ENCODE data around the gene CT45A9.
"Not testable (repeated sequence)": the region's sequence is repeated elsewhere in the genome, so short reads cannot be mapped to it uniquely, and the experiment has no call there.

CT45A9 gene, protein sequence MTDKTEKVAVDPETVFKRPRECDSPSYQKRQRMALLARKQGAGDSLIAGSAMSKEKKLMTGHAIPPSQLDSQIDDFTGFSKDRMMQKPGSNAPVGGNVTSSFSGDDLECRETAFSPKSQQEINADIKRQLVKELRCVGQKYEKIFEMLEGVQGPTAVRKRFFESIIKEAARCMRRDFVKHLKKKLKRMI

DNA sequence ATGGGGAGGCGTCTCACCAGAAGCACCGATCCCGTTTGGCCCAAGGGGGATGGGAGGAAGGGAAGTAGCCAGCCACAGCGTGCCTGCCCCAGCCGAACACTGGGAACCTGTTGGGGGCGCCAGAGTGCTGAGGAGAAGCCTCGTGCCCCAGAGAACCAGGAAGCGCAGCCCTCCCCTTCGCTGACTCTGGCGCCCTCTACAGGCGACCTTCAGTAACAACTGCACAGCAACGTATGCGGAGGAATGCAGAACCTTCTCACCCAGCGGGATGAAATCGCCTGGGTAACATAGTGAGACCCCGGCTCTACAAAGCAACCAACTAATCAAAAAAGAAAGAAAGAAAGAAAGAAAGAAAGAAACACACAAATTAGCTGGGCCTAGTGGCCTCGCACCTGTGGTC is at the start of gene CT45A9:
CT45A9 (minus strand) TSS at position 101 of the 400 bp plus-strand sequence. CDS start 3,751 bp downstream, outside the sequence.
- not testable (repeated sequence) for FAIRE-seq; DNase-seq (ENCODE audit: extremely low spot score, insufficient read length, low read depth)

DNA sequence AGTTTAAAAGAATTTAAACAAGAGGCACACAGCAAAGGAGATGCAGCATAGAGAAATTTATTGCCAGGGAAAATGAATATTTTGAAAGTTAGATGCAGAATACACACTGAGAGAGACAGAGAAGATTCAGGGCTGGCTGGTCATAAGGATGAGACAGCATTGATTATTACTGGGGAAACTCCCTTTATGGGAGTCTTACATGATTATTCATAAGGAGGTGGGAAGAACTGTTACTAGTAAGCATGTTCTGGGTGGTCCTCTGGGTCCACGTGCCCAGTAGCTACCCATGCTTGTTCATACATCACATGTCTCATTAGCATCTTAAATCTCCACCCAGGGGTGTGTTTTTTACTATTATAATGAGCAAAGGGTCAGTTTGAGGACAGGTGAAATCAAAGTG is 48.9 kb upstream of the CT45A9 start:
- not testable (repeated sequence) for FAIRE-seq

DNA sequence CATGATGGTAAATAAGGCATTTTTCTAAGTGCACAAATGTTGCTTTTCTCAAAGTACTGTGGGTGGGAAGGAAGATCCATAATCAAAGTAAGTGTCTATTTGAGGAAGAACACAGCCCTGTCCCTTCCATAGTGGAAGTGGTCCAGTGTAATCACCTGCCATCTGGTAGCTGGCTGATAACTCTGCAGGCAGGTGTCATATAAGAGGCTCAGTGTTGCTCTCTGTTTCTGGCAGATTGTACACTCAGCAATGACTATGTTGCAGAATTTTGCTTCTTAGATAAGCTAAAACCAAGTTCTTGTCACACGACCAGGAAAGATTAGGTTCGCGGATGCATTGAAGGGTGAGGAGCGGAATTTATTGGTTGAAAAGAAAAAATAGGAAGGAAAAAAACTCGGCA is 42.8 kb upstream of the CT45A9 start:
- no peak for DNase-seq (ENCODE audit: extremely low spot score, insufficient read length, low read depth)
- no peak for FAIRE-seq

More for the DNA sequence above, 48.9 kb upstream of the CT45A9 start:
- not testable (repeated sequence) for DNase-seq (ENCODE audit: extremely low spot score, insufficient read length, low read depth)

- FAIRE-seq: no peak
- no peak for DNase-seq (ENCODE audit: extremely low spot score, insufficient read length, low read depth)
These were observed 38.6 kb upstream of the CT45A9 start for GRCh38 chrX:135910251-135910650.

DNA sequence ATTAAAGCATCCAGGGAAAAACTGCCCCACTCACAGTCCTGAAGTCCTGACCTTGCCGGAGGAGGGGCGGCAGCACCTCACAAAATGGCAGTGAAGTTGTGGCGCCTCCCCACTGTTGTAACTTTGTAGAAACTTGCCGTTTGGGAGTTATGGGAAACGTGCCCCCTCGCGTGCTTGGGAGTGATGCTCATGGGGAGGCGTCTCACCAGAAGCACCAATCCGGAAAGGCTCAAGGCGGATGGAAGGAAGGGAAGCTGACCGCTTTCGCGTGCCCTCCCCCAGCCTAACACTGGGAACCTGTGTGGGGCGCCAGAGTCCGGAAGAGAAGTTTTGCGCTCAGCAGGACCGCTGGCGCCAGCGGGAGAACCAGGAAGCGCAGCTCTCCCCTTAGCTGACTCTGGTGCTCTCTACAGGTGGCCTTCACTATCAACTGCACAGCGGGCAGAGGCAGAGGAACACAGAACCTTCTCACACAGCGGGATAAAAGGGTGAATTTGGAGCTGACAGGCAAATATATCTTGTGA is 21.7 kb upstream of the CT45A9 start, which contains the start of the genes CT45A10 and SAGE1:
CT45A10 (minus strand) TSS at position 151 of the 524 bp plus-strand sequence. CDS start 8,100 bp downstream, outside the sequence.
SAGE1 (plus strand) TSS at position 423 of the 524 bp plus-strand sequence. CDS start 2,527 bp downstream, outside the sequence.
- no peak for FAIRE-seq
- no peak for DNase-seq (ENCODE audit: extremely low spot score, insufficient read length, low read depth)

DNA sequence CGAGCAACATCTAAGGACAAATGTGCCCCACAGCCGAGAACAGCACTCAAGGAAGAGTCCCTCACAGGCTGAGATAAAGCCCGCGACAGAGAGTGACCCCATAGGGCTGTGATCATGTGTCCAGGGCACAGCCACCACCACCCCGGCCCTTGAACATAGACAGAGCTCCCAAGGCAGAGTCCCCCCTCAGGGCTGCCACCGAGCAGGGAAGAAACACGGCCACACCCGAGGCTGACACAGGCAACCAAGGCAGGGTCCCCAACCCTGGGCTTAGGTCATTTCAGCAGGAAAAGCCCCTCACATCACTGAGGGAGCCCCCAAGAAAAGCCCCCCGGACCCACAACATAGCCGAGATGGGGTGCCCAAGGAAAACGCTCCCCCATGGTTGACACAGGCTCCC is 21.2 kb upstream of the CT45A9 start:
- no peak for DNase-seq (ENCODE audit: extremely low spot score, insufficient read length, low read depth)
- no peak for FAIRE-seq

DNA sequence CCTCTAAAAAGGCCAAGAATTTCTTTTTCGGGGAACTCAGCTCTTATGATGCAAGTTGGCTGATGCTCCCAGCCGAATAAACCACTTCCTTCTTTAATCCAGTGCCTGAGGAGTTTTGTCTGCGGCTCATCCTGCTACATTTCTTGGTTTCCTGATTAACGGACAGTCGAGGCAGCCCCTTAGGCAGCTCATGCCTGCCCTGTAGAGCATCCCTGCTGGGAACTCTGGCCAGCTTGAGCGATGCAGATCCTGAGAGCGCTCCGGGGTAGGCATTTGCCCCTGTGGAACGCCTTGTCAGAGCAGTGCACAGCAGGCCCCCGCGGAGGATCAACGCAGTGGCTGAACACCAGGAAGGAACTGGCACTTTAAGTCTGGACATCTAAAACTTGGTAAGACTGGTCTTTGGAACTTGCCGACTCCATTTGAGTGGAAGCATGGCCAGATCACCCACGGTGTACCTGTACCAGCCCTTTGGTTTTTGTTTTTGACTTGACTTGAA is 18.5 kb upstream of the CT45A9 start:
- DNase-seq (ENCODE audit: extremely low spot score, insufficient read length, low read depth) (no peak), FAIRE-seq (no peak)

GRCh38 chrX:135888976-135889375 is 17.4 kb upstream of the CT45A9 start:
- not testable (repeated sequence) for FAIRE-seq; DNase-seq (ENCODE audit: extremely low spot score, insufficient read length, low read depth)

DNA sequence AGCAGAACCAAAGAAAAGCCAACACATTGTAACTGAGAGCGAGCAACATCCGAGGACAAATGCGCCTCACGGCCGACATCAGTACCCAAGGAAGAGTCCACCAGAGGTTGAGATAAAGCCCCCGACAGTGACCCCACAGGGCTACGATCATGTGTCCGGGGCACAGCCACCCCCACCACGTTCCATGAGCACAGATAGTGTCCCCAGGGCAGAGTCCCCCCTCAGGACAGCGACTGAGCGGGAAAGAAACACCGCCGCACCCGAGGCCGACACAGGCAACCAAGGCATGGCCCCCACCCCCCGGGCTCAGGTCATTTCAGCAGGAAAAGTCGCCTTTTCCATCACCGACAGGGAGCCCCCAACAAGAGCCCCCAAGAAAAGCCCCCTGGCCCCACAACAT is 16.6 kb upstream of the CT45A9 start:
- DNase-seq (ENCODE audit: extremely low spot score, insufficient read length, low read depth); FAIRE-seq: not testable (repeated sequence)

DNA sequence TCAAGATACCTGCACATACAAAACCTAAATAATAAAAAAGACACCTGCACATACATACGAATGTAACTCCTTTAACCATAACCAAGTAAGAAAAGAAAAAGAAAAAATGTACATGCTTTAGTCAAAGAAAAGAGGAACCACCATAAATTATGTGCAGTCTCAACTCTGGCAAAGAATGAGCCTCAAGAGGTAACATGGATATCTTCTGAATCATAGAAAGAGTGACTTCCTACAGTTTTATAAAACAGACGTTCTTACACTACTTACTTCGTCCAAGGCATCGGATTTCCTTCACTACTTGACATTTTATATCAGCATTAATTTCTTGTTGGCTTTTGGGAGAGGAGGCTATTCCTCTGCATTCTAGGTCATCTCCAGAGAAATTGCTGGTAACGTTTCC is 11.1 kb upstream of the CT45A9 start:
- not testable (repeated sequence) for FAIRE-seq; DNase-seq (ENCODE audit: extremely low spot score, insufficient read length, low read depth)

- not testable (repeated sequence) for FAIRE-seq; DNase-seq (ENCODE audit: extremely low spot score, insufficient read length, low read depth)
These were observed 17.2 kb downstream of the CT45A9 start, which contains the start of gene CT45A8 for GRCh38 chrX:135854438-135854837. Gene CT45A8 (minus strand): TSS chrX:135854538. CDS start chrX:135850783, 3,755 bp downstream.

- DNase-seq (ENCODE audit: extremely low spot score, insufficient read length, low read depth); FAIRE-seq: not testable (repeated sequence)
These were observed 34.4 kb downstream of the CT45A9 start, which contains the start of gene CT45A7 for GRCh38 chrX:135837180-135837579. Gene CT45A7 (minus strand): TSS chrX:135837280. CDS start chrX:135833533, 3,747 bp downstream.

DNA sequence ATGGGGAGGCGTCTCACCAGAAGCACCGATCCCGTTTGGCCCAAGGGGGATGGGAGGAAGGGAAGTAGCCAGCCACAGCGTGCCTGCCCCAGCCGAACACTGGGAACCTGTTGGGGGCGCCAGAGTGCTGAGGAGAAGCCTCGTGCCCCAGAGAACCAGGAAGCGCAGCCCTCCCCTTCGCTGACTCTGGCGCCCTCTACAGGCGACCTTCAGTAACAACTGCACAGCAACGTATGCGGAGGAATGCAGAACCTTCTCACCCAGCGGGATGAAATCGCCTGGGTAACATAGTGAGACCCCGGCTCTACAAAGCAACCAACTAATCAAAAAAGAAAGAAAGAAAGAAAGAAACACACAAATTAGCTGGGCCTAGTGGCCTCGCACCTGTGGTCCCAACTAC is 51.7 kb downstream of the CT45A9 start, which contains the start of gene CT45A2:
CT45A2 (minus strand) TSS at position 101 of the 400 bp plus-strand sequence. CDS start 3,747 bp downstream, outside the sequence.
- DNase-seq (ENCODE audit: extremely low spot score, insufficient read length, low read depth); FAIRE-seq: not testable (repeated sequence)
